Smooth muscle cell (in vitro differentiated cells): Measurements from ENCODE around the gene OR5AL1. TPM values are rescaled to one million over a fixed set of nuclear protein-coding genes. Genes with fewer than 3 reads are reported as not detected.

ENCODE experiments used
- DNase-seq: peaks from one replicate; lab custom pipeline; 2025; ENCODE audit not compliant: unreplicated experiment; lab: John Stamatoyannopoulos, UW
- H2AFZ ChIP-seq: fragments of 200-600 bp; sonication (generic); 2 replicates; pipeline ENCODE4 v1.6.0; 2016; ENCODE audit warnings: antibody characterized with exemption, low read depth, mild to moderate bottlenecking
- H3F3A ChIP-seq: fragments of 200-600 bp; sonication (generic); 2 replicates; pipeline ENCODE4 v1.6.0; 2017; ENCODE audit warnings: antibody characterized with exemption, low read depth
- H3K27ac ChIP-seq: fragments of 200-600 bp; sonication (generic); 2 replicates; pipeline ENCODE4 v1.5.1; 2016; ENCODE audit warnings: low read depth, mild to moderate bottlenecking
- H3K27me3 ChIP-seq: fragments of 200-600 bp; sonication (generic); 2 replicates; pipeline ENCODE4 v1.6.1; 2016; ENCODE audit warnings: low read depth, mild to moderate bottlenecking
- H3K36me3 ChIP-seq: fragments of 200-600 bp; sonication (generic); 2 replicates; pipeline ENCODE4 v1.5.1; 2016; ENCODE audit warnings: low read depth
- H3K4me1 ChIP-seq: fragments of 200-600 bp; sonication (generic); 2 replicates; pipeline ENCODE4 v1.5.1; 2016; ENCODE audit warnings: low read depth
- H3K4me2 ChIP-seq: fragments of 200-600 bp; sonication (generic); 2 replicates; pipeline ENCODE4 v1.6.0; 2016; ENCODE audit warnings: mild to moderate bottlenecking
- H3K4me3 ChIP-seq: fragments of 200-600 bp; sonication (generic); 2 replicates; pipeline ENCODE4 v1.5.1; 2016; ENCODE audit warnings: mild to moderate bottlenecking
- H3K79me2 ChIP-seq: fragments of 200-600 bp; sonication (generic); 2 replicates; pipeline ENCODE4 v1.6.0; 2016; ENCODE audit warnings: low read depth, mild to moderate bottlenecking
- H3K9ac ChIP-seq: fragments of 200-600 bp; sonication (generic); 2 replicates; pipeline ENCODE4 v1.6.0; 2016; ENCODE audit warnings: low read depth
- H3K9me3 ChIP-seq: fragments of 200-600 bp; sonication (generic); replicated peaks from 2 replicates; pipeline ENCODE4 v1.5.1; 2016; ENCODE audit warnings: low read depth
- H4K20me1 ChIP-seq: fragments of 200-600 bp; sonication (generic); 2 replicates; pipeline ENCODE4 v1.6.0; 2016; ENCODE audit warnings: low read depth
- WGBS: methylation state at CpG from one replicate; pipeline ENCODE4 v1.1.7; 2016; ENCODE audit warnings: low lambda C conversion rate; 5-methylcytosine and 5-hydroxymethylcytosine counted together
- polyA plus RNA-seq: library from polyadenylated mRNA; unstranded; fragments of >200 nt; fragmentation: Nextera tagmentation; extraction: Ambion mirVana; gene quantifications from 2 replicates; pipeline ENCODE4 v1.2.1, GENCODE V29; 2016
- total RNA-seq: library from RNA; depleted of rRNA; stranded (reverse); fragments of >200 nt; gene quantifications from 2 replicates; pipeline ENCODE4 v1.2.3, GENCODE V29; 2014
- TF ChIP-seq, protein P1 (sequence below): fragments of 200-600 bp; sonication (generic); IDR thresholded peaks from 2 replicates; pipeline ENCODE4 v1.5.1; 2017; ENCODE audit warnings: borderline replicate concordance, mild to moderate bottlenecking, antibody characterized with exemption; ENCODE audit not compliant: insufficient read depth, poor library complexity, severe bottlenecking

Gene OR5AL1
- total RNA-seq (not detected in 2 replicates), polyA plus RNA-seq (not detected in 2 replicates)

GRCh38 chr11:56412396-56412795, at the start of gene OR5AL1:
Gene OR5AL1 (plus strand): TSS chr11:56412696.
- H3K27me3 ChIP-seq = no peaks in the 10 kb centered on the region

DNA sequence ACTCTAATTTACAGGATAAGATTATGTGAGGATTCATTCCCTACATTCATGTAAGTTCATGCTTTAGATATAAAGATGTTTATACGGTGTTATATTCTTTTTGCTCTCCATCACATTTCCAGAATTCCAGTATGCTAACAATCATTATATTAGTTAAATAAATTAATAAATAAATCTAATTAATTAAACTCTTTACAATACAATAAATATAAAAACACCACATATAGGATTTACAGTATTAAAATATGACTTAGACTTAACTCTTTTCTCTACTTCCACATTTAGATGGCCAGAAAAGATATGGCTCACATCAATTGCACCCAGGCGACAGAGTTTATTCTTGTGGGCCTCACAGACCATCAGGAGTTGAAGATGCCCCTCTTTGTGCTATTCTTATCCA, 37.2 kb upstream of the OR5AL1 start, which contains the start of gene OR8U1:
Gene OR8U1 (plus strand): TSS at position 301 of the 400 bp plus-strand sequence. CDS start 0 bp downstream, at position 301.
- H3K79me2 ChIP-seq = no peaks in the 10 kb centered on the region
- H3K4me1 ChIP-seq = no peaks in the 10 kb centered on the region
- no peak within 1 kb of the TSS for H3K27ac ChIP-seq
- H3K9ac ChIP-seq = no peak within 1 kb of the TSS
- no peaks in the 10 kb centered on the region for H3K36me3 ChIP-seq
- no peaks in the 10 kb centered on the region for H3K27me3 ChIP-seq
- WGBS = 81% methylated on average over 2 of the region's 2 CpGs
- no peaks in the 10 kb centered on the region for H3K9me3 ChIP-seq
- H3K4me3 ChIP-seq = no peak within 1 kb of the TSS
- H4K20me1 ChIP-seq = no peaks in the 10 kb centered on the region
- H3K4me2 ChIP-seq = no peak within 1 kb of the TSS
- DNase-seq = no peak
- TF ChIP-seq, protein P1, sequence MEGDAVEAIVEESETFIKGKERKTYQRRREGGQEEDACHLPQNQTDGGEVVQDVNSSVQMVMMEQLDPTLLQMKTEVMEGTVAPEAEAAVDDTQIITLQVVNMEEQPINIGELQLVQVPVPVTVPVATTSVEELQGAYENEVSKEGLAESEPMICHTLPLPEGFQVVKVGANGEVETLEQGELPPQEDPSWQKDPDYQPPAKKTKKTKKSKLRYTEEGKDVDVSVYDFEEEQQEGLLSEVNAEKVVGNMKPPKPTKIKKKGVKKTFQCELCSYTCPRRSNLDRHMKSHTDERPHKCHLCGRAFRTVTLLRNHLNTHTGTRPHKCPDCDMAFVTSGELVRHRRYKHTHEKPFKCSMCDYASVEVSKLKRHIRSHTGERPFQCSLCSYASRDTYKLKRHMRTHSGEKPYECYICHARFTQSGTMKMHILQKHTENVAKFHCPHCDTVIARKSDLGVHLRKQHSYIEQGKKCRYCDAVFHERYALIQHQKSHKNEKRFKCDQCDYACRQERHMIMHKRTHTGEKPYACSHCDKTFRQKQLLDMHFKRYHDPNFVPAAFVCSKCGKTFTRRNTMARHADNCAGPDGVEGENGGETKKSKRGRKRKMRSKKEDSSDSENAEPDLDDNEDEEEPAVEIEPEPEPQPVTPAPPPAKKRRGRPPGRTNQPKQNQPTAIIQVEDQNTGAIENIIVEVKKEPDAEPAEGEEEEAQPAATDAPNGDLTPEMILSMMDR = no peak
- H3F3A ChIP-seq = no peaks in the 10 kb centered on the region
- H2AFZ ChIP-seq = no peak within 1 kb of the TSS

More at GRCh38 chr11:56412396-56412795, at the start of gene OR5AL1:
- Histone ChIP-seq H3K27ac (no peak within 1 kb of the TSS), H2AFZ (no peak within 1 kb of the TSS), H3F3A (no peaks in the 10 kb centered on the region), H3K4me1 (no peaks in the 10 kb centered on the region), H3K4me3 (no peak within 1 kb of the TSS), H3K9ac (no peak within 1 kb of the TSS), H4K20me1 (no peaks in the 10 kb centered on the region), H3K36me3 (no peaks in the 10 kb centered on the region), H3K4me2 (no peak within 1 kb of the TSS), H3K9me3 (no peaks in the 10 kb centered on the region), H3K79me2 (no peaks in the 10 kb centered on the region)
- TF ChIP-seq, protein P1 = no peak
- 88% methylated on average over 1 of the region's 1 CpG for WGBS
- no peak for DNase-seq

- H3K27me3 ChIP-seq = no peaks in the 10 kb centered on the region
- no peaks in the 10 kb centered on the region for H3K9me3 ChIP-seq
- no peaks in the 10 kb centered on the region for H3K4me1 ChIP-seq
- no peaks in the 10 kb centered on the region for H4K20me1 ChIP-seq
- DNase-seq = no peak
- WGBS = 92% methylated on average over 2 of the region's 2 CpGs
- no peak overlapping the region for H3K9ac ChIP-seq
- no peak overlapping the region for H2AFZ ChIP-seq
- no peaks in the 10 kb centered on the region for H3F3A ChIP-seq
- H3K27ac ChIP-seq = no peak overlapping the region
- TF ChIP-seq, protein P1 = no peak
- H3K4me3 ChIP-seq = no peak overlapping the region
- H3K36me3 ChIP-seq = no peaks in the 10 kb centered on the region
- H3K4me2 ChIP-seq = no peak overlapping the region
- H3K79me2 ChIP-seq = no peaks in the 10 kb centered on the region
Measured at GRCh38 chr11:56380120-56380519, 32.4 kb upstream of the OR5AL1 start.

DNA sequence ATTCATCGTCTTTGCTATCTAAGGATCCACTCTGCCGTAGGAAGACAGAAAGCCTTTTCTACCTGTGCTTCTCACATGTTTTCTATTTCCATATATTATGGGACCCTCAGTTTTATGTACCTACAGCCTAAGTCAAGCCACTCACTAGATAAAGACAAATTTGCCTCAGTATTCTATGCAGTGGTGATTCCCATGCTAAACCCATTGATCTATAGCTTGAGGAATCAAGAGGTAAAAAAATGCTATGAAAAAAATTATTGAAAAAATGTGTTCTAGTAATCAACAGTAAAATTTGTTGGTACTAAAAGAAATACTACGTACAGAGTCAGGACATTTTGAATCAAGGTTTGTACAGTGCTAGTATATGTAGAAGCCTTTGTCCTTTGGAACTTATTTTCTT, 18.1 kb upstream of the OR5AL1 start:
- WGBS = 88% methylated on average over 3 of the region's 3 CpGs

More for the DNA sequence above, 18.1 kb upstream of the OR5AL1 start:
- Histone ChIP-seq H3K9me3 (no peaks in the 10 kb centered on the region), H3K4me3 (no peak overlapping the region), H3K27me3 (no peaks in the 10 kb centered on the region), H3F3A (no peaks in the 10 kb centered on the region), H3K4me2 (no peak overlapping the region), H3K9ac (no peak overlapping the region), H3K27ac (no peak overlapping the region), H2AFZ (no peak overlapping the region), H4K20me1 (no peaks in the 10 kb centered on the region), H3K79me2 (no peaks in the 10 kb centered on the region), H3K36me3 (no peaks in the 10 kb centered on the region), H3K4me1 (no peaks in the 10 kb centered on the region)
- DNase-seq = no peak
- TF ChIP-seq, protein P1 = no peak
